DND-41 (cell line): ENCODE data around the gene PPP1R14C.

Source experiments
- ATAC-seq: fragments of 200-7000 bp; cut with Tn5 transposase; 3 replicates; pipeline ENCODE4 v1.9.1; 2021; ENCODE audit warnings: low read depth; ENCODE audit not compliant: insufficient read depth
- DNase-seq: peaks from one replicate; pipeline ENCODE4 v3.0.0-alpha.2; 2020
- H2AFZ ChIP-seq: 2 replicates; pipeline ENCODE4 v1.6.0; 2012; ENCODE audit warnings: low read depth, low read length
- H3K27ac ChIP-seq: 2 replicates; pipeline ENCODE4 v1.5.1; 2012; ENCODE audit warnings: low read length, inconsistent platforms
- H3K27me3 ChIP-seq: fragments of 200-600 bp; sonication (generic); 2 replicates; pipeline ENCODE4 v1.6.0; 2012; ENCODE audit warnings: low read length, mild to moderate bottlenecking, inconsistent platforms; ENCODE audit not compliant: insufficient read depth, poor library complexity
- H3K36me3 ChIP-seq: 2 replicates; pipeline ENCODE4 v1.5.1; 2012; ENCODE audit warnings: low read length, inconsistent platforms; ENCODE audit not compliant: insufficient read depth
- H3K4me1 ChIP-seq: 2 replicates; pipeline ENCODE4 v1.5.1; 2012; ENCODE audit warnings: mild to moderate bottlenecking, low read length; ENCODE audit not compliant: insufficient read depth
- H3K4me2 ChIP-seq: 2 replicates; pipeline ENCODE4 v1.6.0; 2012; ENCODE audit warnings: mild to moderate bottlenecking, moderate library complexity, low read length, inconsistent platforms; ENCODE audit not compliant: insufficient read depth
- H3K4me3 ChIP-seq, 2 experiments: fragments of 200-600 bp in 1 of 2; shearing (Covaris generic) in 1 of 2; 2 replicates each; pipeline ENCODE4 v1.5.1; 2012 to 2016; ENCODE audit warnings: inconsistent platforms in 2 of 2, low read length in 2 of 2, mild to moderate bottlenecking in 2 of 2, low read depth in 1 of 2, moderate library complexity in 1 of 2
- H3K79me2 ChIP-seq: 2 replicates; pipeline ENCODE4 v1.6.0; 2012; ENCODE audit warnings: low read length, inconsistent platforms; ENCODE audit not compliant: insufficient read depth
- H3K9ac ChIP-seq: 2 replicates; pipeline ENCODE4 v1.6.0; 2012; ENCODE audit warnings: low read depth, mild to moderate bottlenecking, inconsistent platforms, low read length, moderate library complexity
- H3K9me3 ChIP-seq: 2 replicates; pipeline ENCODE4 v1.5.1; 2012; ENCODE audit warnings: low read length, moderate library complexity, mild to moderate bottlenecking, inconsistent platforms; ENCODE audit not compliant: insufficient read depth, severe bottlenecking
- H4K20me1 ChIP-seq: 2 replicates; pipeline ENCODE4 v1.6.0; 2012; ENCODE audit warnings: low read length; ENCODE audit not compliant: insufficient read depth
- CTCF ChIP-seq: IDR thresholded peaks from 2 replicates; pipeline ENCODE4 v1.5.1; 2012; ENCODE audit warnings: borderline replicate concordance, low read length, moderate library complexity, mild to moderate bottlenecking; ENCODE audit not compliant: poor library complexity, severe bottlenecking; ENCODE audit errors: extremely low read depth
- EZH2 ChIP-seq: IDR thresholded peaks from 3 replicates; pipeline ENCODE4 v1.6.1; 2012; ENCODE audit warnings: borderline replicate concordance, low read depth, mild to moderate bottlenecking, moderate library complexity, low read length, inconsistent platforms; ENCODE audit not compliant: severe bottlenecking

The PPP1R14C gene

GRCh38 chr6:150230832-150231524 is 88.1 kb downstream of the PPP1R14C start:
- Histone ChIP-seq H4K20me1 (no peaks in the 10 kb centered on the region), H3K4me3 (no peak overlapping the region), H3K36me3 (no peaks in the 10 kb centered on the region), H3K9me3 (no peaks in the 10 kb centered on the region), H3K27ac (no peak overlapping the region), H3K4me1 (no peaks in the 10 kb centered on the region), H3K79me2 (no peaks in the 10 kb centered on the region), H3K9ac (no peak overlapping the region), H3K27me3 (peaks cover 15% of the 10 kb centered on the region), H2AFZ (no peak overlapping the region), H3K4me2 (no peak overlapping the region)
- no peak for DNase-seq
- no peak for ATAC-seq
- no peak for TF ChIP-seq CTCF
- TF ChIP-seq EZH2, result no peak

- H3K27me3 ChIP-seq, result peaks cover 15% of the 10 kb centered on the region
- H3K4me1 ChIP-seq, result no peaks in the 10 kb centered on the region
- H3K27ac ChIP-seq, result no peak overlapping the region
- H3K79me2 ChIP-seq, result no peaks in the 10 kb centered on the region
- ATAC-seq (no peak), DNase-seq (no peak)
- H3K9me3 ChIP-seq, result no peaks in the 10 kb centered on the region
- TF ChIP-seq EZH2, result no peak
- no peak for TF ChIP-seq CTCF
- no peaks in the 10 kb centered on the region for H4K20me1 ChIP-seq
- no peak overlapping the region for H3K4me2 ChIP-seq
- no peak overlapping the region for H3K4me3 ChIP-seq
- no peak overlapping the region for H3K9ac ChIP-seq
- H2AFZ ChIP-seq, result no peak overlapping the region
- no peaks in the 10 kb centered on the region for H3K36me3 ChIP-seq
Observed at GRCh38 chr6:150231525-150231850, 88.6 kb downstream of the PPP1R14C start.

- Histone ChIP-seq H3K27ac (no peak overlapping the region), H4K20me1 (no peaks in the 10 kb centered on the region), H3K4me1 (no peaks in the 10 kb centered on the region), H3K4me3 (no peak overlapping the region), H3K9ac (no peak overlapping the region), H2AFZ (no peak overlapping the region), H3K36me3 (no peaks in the 10 kb centered on the region), H3K4me2 (no peak overlapping the region), H3K79me2 (no peaks in the 10 kb centered on the region), H3K9me3 (no peaks in the 10 kb centered on the region), H3K27me3 (peaks cover 10% of the 10 kb centered on the region)
- DNase-seq (no peak), ATAC-seq (no peak)
- TF ChIP-seq EZH2, result no peak
- TF ChIP-seq CTCF, result no peak
Observed at GRCh38 chr6:150233843-150234269, 91.0 kb downstream of the PPP1R14C start.
